ENCODE data around the gene TBC1D22A.

The TBC1D22A gene

DNA sequence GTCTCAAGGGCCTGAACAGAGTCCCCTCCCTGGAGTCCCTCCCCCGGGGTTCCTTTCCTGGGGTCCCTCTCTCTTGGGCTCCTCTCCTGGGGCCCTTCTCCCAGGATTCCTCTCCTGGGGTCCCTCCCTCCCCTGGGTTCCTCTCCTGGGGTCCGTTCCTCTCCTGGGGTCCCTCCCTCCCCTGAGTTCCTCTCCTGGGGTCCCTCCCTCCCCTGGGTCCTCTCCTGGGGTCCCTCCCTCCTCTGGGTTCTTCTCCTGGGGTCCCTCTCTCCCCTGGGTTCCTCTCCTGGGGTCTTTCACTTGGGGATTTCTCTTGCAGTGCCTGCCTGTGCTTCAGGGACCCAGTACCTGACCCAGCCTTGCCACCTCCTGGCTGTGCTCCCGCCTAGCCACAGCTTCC is 386.1 kb downstream of the TBC1D22A start:
- DNase-seq (ENCODE audit: low read depth in 2 of 2, low spot score in 1 of 2): no peak

DNA sequence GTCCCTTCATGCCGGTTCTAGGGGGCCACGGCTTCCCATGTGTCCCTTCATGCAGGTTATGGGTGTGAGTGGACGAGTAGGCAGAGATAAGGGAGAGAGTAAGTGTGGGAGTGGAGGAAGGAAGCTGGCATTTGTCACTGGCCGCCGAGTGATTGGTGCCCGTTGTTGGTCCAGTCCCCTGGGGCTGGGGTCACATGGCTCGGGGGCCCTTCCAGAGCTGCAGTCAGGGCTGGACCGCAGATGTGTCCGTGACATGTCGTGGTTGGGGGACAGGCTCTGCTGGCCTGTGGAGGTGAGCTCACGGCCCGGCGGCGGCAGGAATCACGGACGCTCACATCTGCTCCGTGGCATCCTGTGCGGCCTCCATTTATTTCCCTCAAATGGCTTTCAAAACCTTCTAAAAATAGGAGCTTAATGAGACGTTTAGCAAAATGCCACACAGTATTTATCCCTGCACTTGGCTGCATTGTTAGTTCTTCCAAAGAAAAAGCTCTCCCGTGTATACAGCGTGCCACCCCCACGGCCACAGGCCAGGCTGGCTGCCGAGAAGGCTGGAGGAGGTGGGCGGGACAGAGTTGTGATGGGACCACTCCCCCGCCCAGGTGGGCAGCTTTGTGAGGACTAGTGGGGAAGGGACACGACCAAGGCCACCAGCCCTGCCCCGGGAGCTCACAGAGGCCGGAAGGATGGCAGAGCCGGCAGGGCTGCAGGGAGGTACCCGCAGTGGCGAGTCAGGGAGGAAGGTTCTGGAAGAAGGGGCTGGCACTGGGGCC is 386.7 kb downstream of the TBC1D22A start:
- DNase-seq (ENCODE audit: low read depth in 2 of 2, low spot score in 1 of 2): no peak

GRCh38 chr22:47149976-47150375 is 387.5 kb downstream of the TBC1D22A start:
- no peak for DNase-seq (ENCODE audit: low read depth in 2 of 2, low spot score in 1 of 2)

GRCh38 chr22:47150426-47150825 is 388.0 kb downstream of the TBC1D22A start:
- no peak for DNase-seq (ENCODE audit: low read depth in 2 of 2, low spot score in 1 of 2)

DNA sequence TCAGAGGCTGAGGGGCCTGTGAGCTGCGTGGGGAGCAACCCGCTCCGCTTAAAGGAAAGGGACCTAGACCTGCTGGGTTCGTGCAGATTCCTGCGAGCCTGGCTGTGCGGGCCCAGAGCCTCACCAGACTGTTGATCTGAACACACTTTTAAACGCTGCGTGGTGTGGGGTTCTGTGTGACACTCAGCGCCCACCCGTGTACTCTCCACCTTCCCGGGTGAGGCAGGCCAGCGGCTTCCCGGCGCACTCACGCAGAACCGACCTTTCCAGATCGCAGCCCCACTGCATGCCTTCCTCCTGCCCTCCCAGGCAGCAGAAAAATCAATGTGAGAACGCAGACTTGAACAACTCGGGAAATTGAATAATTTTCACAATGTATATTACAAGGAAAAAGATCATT is 388.6 kb downstream of the TBC1D22A start:
- no peak for DNase-seq (ENCODE audit: low read depth in 2 of 2, low spot score in 1 of 2)

DNA sequence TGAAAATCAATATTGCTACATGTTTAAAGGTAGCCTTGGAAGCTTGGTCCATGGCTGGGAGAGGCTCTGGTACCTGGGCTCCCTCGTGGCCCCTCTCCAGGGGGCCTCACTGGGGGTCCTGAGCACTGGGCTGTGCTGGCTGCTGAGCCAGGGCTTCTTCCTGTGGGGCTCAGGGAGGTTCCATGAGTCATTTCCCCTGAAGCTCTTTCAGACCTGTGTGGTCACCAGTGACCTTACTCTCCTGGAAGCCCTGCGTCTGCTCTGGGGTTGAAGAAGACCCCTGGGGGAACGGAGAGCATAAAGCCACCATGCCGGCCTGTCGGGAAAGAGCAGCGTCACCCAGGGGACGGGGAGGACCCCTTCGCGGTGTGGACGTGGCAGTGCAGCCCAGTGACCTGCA is 389.0 kb downstream of the TBC1D22A start:
- no peak for DNase-seq (ENCODE audit: low read depth in 2 of 2, low spot score in 1 of 2)

DNA sequence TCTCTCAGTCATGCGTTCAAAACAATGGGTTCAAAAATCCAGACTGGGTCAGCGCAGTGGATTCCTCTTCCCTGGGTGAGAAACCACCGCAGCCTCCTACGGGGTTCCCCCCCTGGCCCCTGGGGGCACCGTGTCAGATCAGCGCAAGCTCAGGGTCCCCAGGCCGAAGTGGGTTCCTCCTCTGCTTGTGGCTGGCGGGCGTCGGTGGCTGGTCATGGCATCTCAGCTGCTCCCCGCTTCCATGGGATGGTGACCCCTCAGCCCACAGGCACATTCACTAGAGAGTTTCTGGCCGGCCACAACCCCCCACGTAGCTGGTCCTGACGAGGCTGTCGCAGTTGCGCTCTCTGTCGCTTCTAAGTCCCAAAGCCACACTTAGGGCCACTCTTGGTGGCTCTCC is 389.8 kb downstream of the TBC1D22A start:
- DNase-seq (ENCODE audit: low read depth in 2 of 2, low spot score in 1 of 2): no peak

DNA sequence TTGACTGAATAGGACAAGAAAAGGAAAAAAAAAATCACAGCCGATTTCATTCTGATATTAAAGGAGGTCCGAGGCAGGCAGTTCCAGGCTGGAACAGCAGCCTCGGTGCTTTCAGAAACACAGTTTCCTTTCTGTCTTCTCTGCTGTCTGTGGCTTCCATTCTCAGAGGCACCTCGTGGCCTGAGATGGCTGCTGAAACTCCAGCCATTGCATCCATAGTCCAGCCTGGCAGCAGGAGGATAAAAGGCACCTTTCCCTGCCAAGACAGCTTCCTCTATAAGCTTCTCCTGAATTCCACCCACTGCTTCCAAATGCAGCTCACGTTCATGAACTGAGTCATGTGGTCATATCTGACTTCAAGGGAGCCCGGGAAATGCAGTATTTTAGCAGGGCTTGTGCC is 390.5 kb downstream of the TBC1D22A start:
- no peak for DNase-seq (ENCODE audit: low read depth in 2 of 2, low spot score in 1 of 2)

GRCh38 chr22:47153854-47154525 is 391.5 kb downstream of the TBC1D22A start:
- DNase-seq (ENCODE audit: low read depth in 2 of 2, low spot score in 1 of 2): no peak

GRCh38 chr22:47154621-47155081 is 392.2 kb downstream of the TBC1D22A start:
- no peak for DNase-seq (ENCODE audit: low read depth in 2 of 2, low spot score in 1 of 2)

DNA sequence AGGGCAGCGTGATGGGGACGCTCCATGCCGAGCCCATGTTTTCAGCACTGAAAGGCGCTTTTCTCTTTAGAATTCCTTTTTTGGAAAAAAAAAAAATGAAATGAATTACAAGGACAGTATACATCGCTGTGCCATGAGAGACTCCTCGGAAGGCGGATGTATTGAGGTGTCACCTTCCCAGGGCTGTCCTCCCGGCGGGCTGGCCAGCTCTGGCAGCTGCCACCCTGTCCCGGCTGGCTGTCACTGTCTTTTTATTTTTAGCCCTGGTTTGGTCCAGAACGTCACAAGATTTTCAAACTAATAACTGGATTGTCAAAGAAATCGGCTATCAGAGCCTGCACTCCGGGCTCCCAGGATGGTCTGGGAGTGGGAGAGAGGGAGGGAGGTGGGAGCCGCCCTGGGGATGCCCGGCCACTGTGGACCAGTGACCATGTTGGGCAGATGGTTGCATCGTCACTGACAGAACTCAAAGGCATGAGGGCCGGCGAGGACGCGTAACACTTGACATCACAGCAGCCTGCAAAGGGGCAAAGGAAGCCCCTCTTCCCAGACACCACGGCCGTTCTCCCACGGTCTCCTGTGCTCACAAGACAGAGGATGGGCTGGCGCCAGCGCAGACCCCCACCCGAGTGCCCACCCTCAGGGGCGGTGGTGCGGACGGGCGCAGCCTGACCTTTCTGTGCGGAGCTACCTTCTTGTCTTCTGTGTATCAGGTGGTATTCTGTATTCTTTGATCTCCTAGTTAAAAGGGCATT is 392.9 kb downstream of the TBC1D22A start:
- DNase-seq (ENCODE audit: low read depth in 2 of 2, low spot score in 1 of 2): no peak

GRCh38 chr22:47155912-47156311 is 393.5 kb downstream of the TBC1D22A start:
- no peak for DNase-seq (ENCODE audit: low read depth in 2 of 2, low spot score in 1 of 2)

DNA sequence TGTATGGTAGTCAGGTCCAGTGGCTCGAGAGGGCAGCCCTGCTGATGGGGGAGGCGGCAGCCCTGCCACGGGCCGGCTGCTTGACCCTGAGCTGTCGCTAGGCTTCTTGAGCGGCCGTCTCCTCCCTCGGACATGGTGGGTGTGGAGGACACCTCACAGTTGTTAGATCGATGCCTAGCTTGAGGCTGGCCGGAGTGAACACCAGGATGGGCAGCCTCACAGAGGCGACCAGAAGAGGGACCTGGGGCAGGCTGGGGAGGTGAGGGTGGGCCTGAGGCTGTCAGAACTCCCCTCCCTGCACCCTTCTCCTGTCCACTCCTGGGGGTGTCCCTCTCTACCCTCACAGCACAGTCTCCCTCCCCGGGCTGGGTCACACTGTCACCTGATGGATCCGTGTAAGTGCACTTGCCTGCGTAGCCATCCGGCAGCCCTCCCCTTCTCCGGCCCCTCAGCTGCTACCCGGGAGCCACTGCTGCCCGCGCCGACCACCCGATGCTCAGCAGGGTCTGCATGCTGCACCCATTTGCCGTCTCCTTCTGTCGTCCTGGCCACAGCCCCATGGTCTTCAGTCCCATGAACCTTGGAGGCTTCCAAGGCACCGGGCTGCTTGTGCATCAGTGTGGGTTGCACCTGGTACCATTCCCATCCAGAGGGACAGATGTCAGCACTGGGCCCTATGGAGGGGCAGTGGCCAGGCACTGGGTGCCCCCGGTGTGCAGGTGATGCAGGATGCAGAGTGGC is 394.1 kb downstream of the TBC1D22A start:
- no peak for DNase-seq (ENCODE audit: low read depth in 2 of 2, low spot score in 1 of 2)

DNA sequence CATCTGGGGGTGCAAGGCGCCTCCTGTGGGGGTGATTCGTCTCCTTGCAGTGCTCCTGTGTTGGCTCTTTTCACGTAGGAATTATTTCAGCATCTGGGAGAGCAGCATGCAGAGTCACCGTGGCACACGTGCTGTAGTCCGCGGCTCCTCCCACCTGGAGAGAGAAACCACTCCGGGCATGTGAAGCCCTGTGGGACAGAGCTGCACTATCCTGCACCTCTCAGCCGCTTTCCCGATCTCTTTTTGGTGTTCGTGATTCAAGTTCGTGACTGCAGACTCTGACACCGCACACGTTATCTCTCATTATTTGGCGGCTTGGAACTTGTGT is 394.6 kb downstream of the TBC1D22A start:
- no peak for DNase-seq (ENCODE audit: low read depth in 2 of 2, low spot score in 1 of 2)

- no peak for DNase-seq (ENCODE audit: low read depth in 2 of 2, low spot score in 1 of 2)
Measured at GRCh38 chr22:47157486-47158270, 395.2 kb downstream of the TBC1D22A start.

GRCh38 chr22:47158457-47158856 is 396.0 kb downstream of the TBC1D22A start:
- DNase-seq (ENCODE audit: low read depth in 2 of 2, low spot score in 1 of 2): no peak

GRCh38 chr22:47159592-47159991 is 397.1 kb downstream of the TBC1D22A start:
- no peak for DNase-seq (ENCODE audit: low read depth in 2 of 2, low spot score in 1 of 2)

- DNase-seq (ENCODE audit: low read depth in 2 of 2, low spot score in 1 of 2): no peak
Measured at GRCh38 chr22:47160141-47160541, 397.7 kb downstream of the TBC1D22A start.

- no peak for DNase-seq (ENCODE audit: low read depth in 2 of 2, low spot score in 1 of 2)
Measured at GRCh38 chr22:47160781-47161520, 398.5 kb downstream of the TBC1D22A start.

- no peak for DNase-seq (ENCODE audit: low read depth in 2 of 2, low spot score in 1 of 2)
Measured at GRCh38 chr22:47161631-47162030, 399.2 kb downstream of the TBC1D22A start.

Measured in stimulated activated CD8-positive, alpha-beta memory T cell treated with anti-CD3 and anti-CD28 coated beads, Interleukin-4, amount 100 ng/mL, for 1 hour (primary cell).